Measurements from ENCODE around the gene USP53. TPM values are rescaled to one million over a fixed set of nuclear protein-coding genes. Genes with fewer than 3 reads are reported as not detected.

Gene USP53
- total and polyA plus RNA-seq, 9 of the 15 experiments (the other 6 are each of a cell fraction or from before 2014, with no cell fraction given), result 2.9 to 9.6 (median 8.3) TPM

- ChIA-PET POLR2A (interaction anchor here (0.6 kb wide), 1 partner anchor 12 kb away, joined by 3 read pairs; no protein-coding TSS in a partner anchor), CTCF (ENCODE audit: low intra/inter-chr PET ratio) (no interaction called here)
- no peak overlapping the region for H3K9ac ChIP-seq (ENCODE audit: insufficient read depth in 1 of 2, low read depth in 2 of 2, low read length in 2 of 2)
- H3K36me3 ChIP-seq (ENCODE audit: control insufficient read depth, insufficient read depth, low read length), result no peaks in the 10 kb centered on the region
- no peaks in the 10 kb centered on the region for H4K20me1 ChIP-seq (replicated peaks; ENCODE audit: control insufficient read depth, insufficient read depth, low read length)
- no peaks in the 10 kb centered on the region for H3K79me2 ChIP-seq (ENCODE audit: control insufficient read depth, insufficient read depth, low read length)
- no peaks in the 10 kb centered on the region for H3K9me3 ChIP-seq (replicated peaks; ENCODE audit: control insufficient read depth, insufficient read depth, low read depth, low read length)
- in situ Hi-C loops (cut with MboI) (no loop called here), intact Hi-C loops (cut with micrococcal nuclease) (no loop called here)
- FAIRE-seq (no peak), DNase-seq (ENCODE audit: extremely low read depth in 1 of 4, low spot score in 3 of 4) (no peak), ATAC-seq (no peak)
- WGBS (ENCODE audit: insufficient coverage, low coverage, missing lambda C conversion rate), result 4% methylated on average over 3 of the region's 3 CpGs
- BruUV-seq (replicated peaks), result no TSS peak
- H3K9me1 ChIP-seq (ENCODE audit: control insufficient read depth, insufficient read depth, low read length), result no peaks in the 10 kb centered on the region
- no peak for TF ChIP-seq SIN3A (IDR thresholded peaks at IDR 0.05; ENCODE audit: borderline replicate concordance in 2 of 2, control insufficient read depth in 1 of 2, low read depth in 2 of 2, low read length in 2 of 2)
- H3K4me2 ChIP-seq (ENCODE audit: insufficient read depth, low read length), result no peak overlapping the region
- H2AFZ ChIP-seq (ENCODE audit: low read depth, low read length), result no peak overlapping the region
- no peaks in the 10 kb centered on the region for H3K4me1 ChIP-seq (replicated peaks in 1 of 2; ENCODE audit: control insufficient read depth in 2 of 2, insufficient read depth in 2 of 2, low read length in 2 of 2)
- H3K27ac ChIP-seq (ENCODE audit: extremely low read depth, low read depth, low read length), result no peak overlapping the region
- H3K27me3 ChIP-seq (ENCODE audit: control insufficient read depth in 2 of 2, insufficient read depth in 2 of 2, low read length in 2 of 2), result peaks cover 0 to 5% of the 10 kb centered on the region in 2 experiments; a peak in 1 of 5 replicates
- H3K4me3 ChIP-seq, result no peak overlapping the region
These were observed 46.7 kb upstream of the USP53 start for GRCh38 chr4:119165767-119166166.

GRCh38 chr4:119170195-119170594 lies 42.3 kb upstream of the USP53 start:
- in situ Hi-C loops (cut with MboI) (no loop called here), intact Hi-C loops (cut with micrococcal nuclease) (no loop called here)
- CTCF ChIA-PET (ENCODE audit: low intra/inter-chr PET ratio), result no interaction called here
- Histone ChIP-seq H3K4me3 (no peak overlapping the region), H3K4me2 (ENCODE audit: insufficient read depth, low read length) (no peak overlapping the region), H3K36me3 (ENCODE audit: control insufficient read depth, insufficient read depth, low read length) (no peaks in the 10 kb centered on the region), H3K4me1 (replicated peaks in 1 of 2; ENCODE audit: control insufficient read depth in 2 of 2, insufficient read depth in 2 of 2, low read length in 2 of 2) (peaks cover 0 to 4% of the 10 kb centered on the region in 2 experiments; a peak in 2 of 5 replicates), H3K27me3 (ENCODE audit: control insufficient read depth in 2 of 2, insufficient read depth in 2 of 2, low read length in 2 of 2) (no peaks in the 10 kb centered on the region; a peak in 1 of 5 replicates), H4K20me1 (replicated peaks; ENCODE audit: control insufficient read depth, insufficient read depth, low read length) (no peaks in the 10 kb centered on the region), H3K27ac (ENCODE audit: extremely low read depth, low read depth, low read length) (no peak overlapping the region), H2AFZ (ENCODE audit: low read depth, low read length) (no peak overlapping the region), H3K79me2 (ENCODE audit: control insufficient read depth, insufficient read depth, low read length) (no peaks in the 10 kb centered on the region), H3K9me3 (replicated peaks; ENCODE audit: control insufficient read depth, insufficient read depth, low read depth, low read length) (no peaks in the 10 kb centered on the region), H3K9me1 (ENCODE audit: control insufficient read depth, insufficient read depth, low read length) (no peaks in the 10 kb centered on the region), H3K9ac (ENCODE audit: insufficient read depth in 1 of 2, low read depth in 2 of 2, low read length in 2 of 2) (no peak overlapping the region)
- no peak for ATAC-seq
- DNase-seq (ENCODE audit: extremely low read depth in 1 of 4, low spot score in 3 of 4), result no peak
- POLR2A ChIA-PET, result no interaction called here
- TF ChIP-seq SAFB2 (IDR thresholded peaks at IDR 0.05; ENCODE audit: borderline replicate concordance, low read depth, low read length, severe bottlenecking), result no peak
- no peak for TF ChIP-seq NELFE (IDR thresholded peaks at IDR 0.05; ENCODE audit: insufficient read depth, insufficient read length)
- TF ChIP-seq MAX (CRISPR knock-in tag; IDR thresholded peaks at IDR 0.05), result no peak
- TF ChIP-seq ZNF133 (CRISPR knock-in tag; IDR thresholded peaks at IDR 0.05), result no peak
- TF ChIP-seq C11orf30 (IDR thresholded peaks at IDR 0.05; ENCODE audit: low read depth), result no peak
- TF ChIP-seq MCM7 (IDR thresholded peaks at IDR 0.05), result no peak
- BruUV-seq (replicated peaks), result no TSS peak
- no peak for FAIRE-seq
